GM12878 (cell line): Measurements from ENCODE around the gene ADAMTSL1. TPM values are rescaled to one million over a fixed set of nuclear protein-coding genes. Genes with fewer than 3 reads are reported as not detected.

Experiments
- ATAC-seq: fragments of 200-7000 bp; cut with Tn5 transposase; 3 replicates; pipeline ENCODE4 v1.9.1; 2020; ENCODE audit warnings: mild to moderate bottlenecking, moderate library complexity
- BruUV-seq: library from RNA; stranded (reverse); fragments of 400-500 nt; replicated peaks from 2 replicates; lab custom pipeline; 2021; lab: Mats Ljungman, UMichigan
- CTCF ChIA-PET: fragments of 300-600 bp; sonication (Branson Sonifier 250); formaldehyde crosslinking; extraction: SDS; loops from one replicate; lab custom pipeline; 2021; ENCODE audit warnings: inconsistent platforms; lab: Yijun Ruan, JAX
- POLR2A ChIA-PET: fragments of 350-600 bp; formaldehyde crosslinking; extraction: SDS; loops from one replicate; lab custom pipeline; 2021; ENCODE audit warnings: inconsistent platforms; lab: Charles Lee
- RAD21 ChIA-PET: fragments of 300-600 bp; sonication (Branson Sonifier 250); formaldehyde crosslinking; loops from one replicate; lab custom pipeline; 2023; ENCODE audit warnings: antibody characterized with exemption; ENCODE audit not compliant: unreplicated experiment; lab: Charles Lee
- SMC1A ChIA-PET: fragments of 300-600 bp; sonication (Branson Sonifier 250); formaldehyde crosslinking; loops from one replicate; lab custom pipeline; 2023; ENCODE audit not compliant: unreplicated experiment, uncharacterized antibody; lab: Charles Lee
- DNase-seq: peaks from one replicate; pipeline ENCODE4 v3.0.0-alpha.2; 2011; ENCODE audit warnings: low read depth, low spot score
- FAIRE-seq: peaks from 3 replicates; lab custom pipeline; 2011; peaks lifted over from hg19 to GRCh38; lab: Jason Lieb, UNC
- H2AFZ ChIP-seq: 2 replicates; pipeline ENCODE4 v1.6.0; 2011; ENCODE audit warnings: low read depth, low read length, control low read depth; ENCODE audit not compliant: control insufficient read depth
- H3K27ac ChIP-seq: 2 replicates; pipeline ENCODE4 v1.5.1; 2011; ENCODE audit warnings: control low read depth; ENCODE audit not compliant: control insufficient read depth, insufficient read depth
- H3K27me3 ChIP-seq, 2 experiments: replicated peaks in 1 of 2; 2 replicates each; pipeline versions ENCODE4 v1.6.0 to v1.6.1; 2011; ENCODE audit warnings: low read length in 1 of 2; ENCODE audit not compliant: control insufficient read depth in 2 of 2, insufficient read depth in 2 of 2
- H3K36me3 ChIP-seq, 2 experiments: 2 replicates each; pipeline ENCODE4 v1.5.1; 2011; ENCODE audit warnings: low read length in 1 of 2; ENCODE audit not compliant: control insufficient read depth in 2 of 2, insufficient read depth in 2 of 2
- H3K4me1 ChIP-seq: 2 replicates; pipeline ENCODE4 v1.6.1; 2011; ENCODE audit warnings: mild to moderate bottlenecking, low read length, moderate library complexity, mixed read lengths; ENCODE audit not compliant: control insufficient read depth, insufficient read depth
- H3K4me2 ChIP-seq: 2 replicates; pipeline ENCODE4 v1.6.0; 2011; ENCODE audit warnings: control low read depth; ENCODE audit not compliant: control insufficient read depth, insufficient read depth
- H3K4me3 ChIP-seq: fragments of 200-600 bp; sonication (generic); 2 replicates; pipeline ENCODE4 v1.5.1; 2016
- H3K79me2 ChIP-seq: 2 replicates; pipeline ENCODE4 v1.6.0; 2011; ENCODE audit warnings: low read length; ENCODE audit not compliant: control insufficient read depth, insufficient read depth
- H3K9ac ChIP-seq: 2 replicates; pipeline ENCODE4 v1.8.0; 2011; ENCODE audit warnings: low read length, control low read depth, mixed read lengths; ENCODE audit not compliant: control insufficient read depth, insufficient read depth
- H3K9me3 ChIP-seq: replicated peaks from 3 replicates; pipeline ENCODE4 v1.5.1; 2011; ENCODE audit warnings: mild to moderate bottlenecking, low read length; ENCODE audit not compliant: control insufficient read depth, insufficient read depth
- H4K20me1 ChIP-seq: 2 replicates; pipeline ENCODE4 v1.6.0; 2011; ENCODE audit not compliant: control insufficient read depth, insufficient read depth
- ASH2L ChIP-seq: fragments of 300-600, 200-600 bp; sonication (generic); IDR thresholded peaks from 2 replicates; pipeline ENCODE4 v1.6.1; 2017; ENCODE audit warnings: low read depth, mild to moderate bottlenecking, borderline replicate concordance
- BCL11A ChIP-seq: IDR thresholded peaks from 2 replicates; pipeline ENCODE4 v1.6.1; 2011; ENCODE audit warnings: low read depth, low read length
- CBX3 ChIP-seq: fragments of 200-600 bp; sonication (generic); IDR thresholded peaks from 2 replicates; pipeline ENCODE4 v1.6.1; 2016; ENCODE audit warnings: low read depth, borderline replicate concordance
- CEBPZ ChIP-seq: fragments of 150-350 bp; IDR thresholded peaks from 2 replicates; pipeline ENCODE4 v1.6.1; 2016; ENCODE audit warnings: low read depth, low read length
- CHD4 ChIP-seq: fragments of 200-600 bp; sonication (generic); IDR thresholded peaks from 2 replicates; pipeline ENCODE4 v1.6.1; 2016; ENCODE audit warnings: mild to moderate bottlenecking
- CREB1 ChIP-seq: IDR thresholded peaks from 2 replicates; pipeline ENCODE4 v1.6.1; 2012; ENCODE audit warnings: low read depth, mild to moderate bottlenecking, inconsistent platforms
- CTCF ChIP-seq, 3 experiments: IDR thresholded peaks in 2 of 3; conservative IDR thresholded peaks in 1 of 3; 2 replicates each; pipeline ENCODE4 v1.5.1; 2011; ENCODE audit warnings: low read depth in 3 of 3, low read length in 3 of 3, mild to moderate bottlenecking in 3 of 3, control low read depth in 2 of 3, moderate library complexity in 2 of 3, inconsistent platforms in 1 of 3, mixed read lengths in 1 of 3; ENCODE audit not compliant: control insufficient read depth in 2 of 3, insufficient read depth in 1 of 3; ENCODE audit errors: extremely low read depth in 1 of 3
- EP300 ChIP-seq, 2 experiments: fragments of 150-350 bp in 1 of 2; IDR thresholded peaks; 2 replicates each; pipeline ENCODE4 v1.6.1; 2011 to 2012; ENCODE audit warnings: low read depth in 2 of 2, low read length in 2 of 2, borderline replicate concordance in 1 of 2, improper control_type of control experiment in 1 of 2, inconsistent platforms in 1 of 2; ENCODE audit not compliant: control insufficient read depth in 1 of 2
- IKZF1 ChIP-seq: fragments of 450-650 bp; conservative IDR thresholded peaks from 2 replicates; pipeline ENCODE4 v1.6.1; 2017; ENCODE audit warnings: antibody characterized with exemption, mild to moderate bottlenecking
- NBN ChIP-seq: fragments of 450-650 bp; IDR thresholded peaks from 2 replicates; pipeline ENCODE4 v1.6.1; 2016
- NFXL1 ChIP-seq: fragments of 450-650 bp; IDR thresholded peaks from 2 replicates; pipeline ENCODE4 v1.6.1; 2017; ENCODE audit warnings: antibody characterized with exemption, mild to moderate bottlenecking, borderline replicate concordance
- POLR2AphosphoS2 ChIP-seq: IDR thresholded peaks from 2 replicates; pipeline ENCODE4 v1.6.1; 2011; ENCODE audit warnings: low read depth, mild to moderate bottlenecking, low read length, improper control_type of control experiment, moderate library complexity
- SMAD5 ChIP-seq: IDR thresholded peaks from 2 replicates; pipeline ENCODE4 v1.6.1; 2016; ENCODE audit warnings: antibody characterized with exemption, low read depth
- SMARCA5 ChIP-seq: fragments of 450-650 bp; IDR thresholded peaks from 2 replicates; pipeline ENCODE4 v1.6.1; 2017; ENCODE audit warnings: mild to moderate bottlenecking
- SUZ12 ChIP-seq: fragments of 200-600 bp; sonication (generic); IDR thresholded peaks from one replicate; pipeline ENCODE4 v1.6.1; 2018; ENCODE audit warnings: antibody characterized with exemption, mild to moderate bottlenecking; ENCODE audit not compliant: unreplicated experiment
- ZNF687 ChIP-seq: fragments of 450-650 bp; IDR thresholded peaks from 2 replicates; pipeline ENCODE4 v1.6.1; 2017; ENCODE audit warnings: mild to moderate bottlenecking, moderate library complexity
- WGBS: methylation state at CpG from one replicate; pipeline ENCODE4 v1.1.6; 2016; ENCODE audit warnings: low lambda C conversion rate; ENCODE audit not compliant: insufficient replicate concordance, insufficient coverage; ENCODE audit errors: missing lambda C conversion rate; 5-methylcytosine and 5-hydroxymethylcytosine counted together
- in situ Hi-C: fragments of 300-500 bp; cut with MboI; formaldehyde crosslinking; loops from 9 replicates; pipeline ENCODE4 v1.14.3; 2018; ENCODE audit warnings: mixed read lengths
- intact Hi-C: fragments of 100-400 bp; cut with micrococcal nuclease; formaldehyde crosslinking; loops from one replicate; pipeline ENCODE4 v1.14.2; 2022; ENCODE audit not compliant: unreplicated experiment
- polyA plus RNA-seq, 11 experiments: library from polyadenylated mRNA; depleted of rRNA in 4 of 11; unstranded in 6 of 11; stranded (reverse) in 5 of 11; fragments of >200 nt; fragmentation: Nextera tagmentation in 4 of 11; fragmentation: Illumina TruSeq in 1 of 11; extraction: Ambion mirVana in 4 of 11; extraction: Trizol in 1 of 11; gene quantifications; 1 replicate in 1 of 11; 2 replicates in 10 of 11; pipeline versions ENCODE4 v1.2.1 to v1.2.3, GENCODE V29; 2011 to 2016; ENCODE audit warnings: inconsistent platforms in 2 of 11, missing spikeins in 2 of 11, low read depth in 1 of 11
- total RNA-seq, 4 experiments: library from RNA; depleted of rRNA in 3 of 4; stranded (reverse); fragments of >200 nt in 3 of 4; fragmentation: Illumina TruSeq in 1 of 4; extraction: Trizol in 1 of 4; gene quantifications; 2 replicates each; pipeline versions ENCODE4 v1.2.1 to v1.2.3, GENCODE V29; 2013 to 2021

Gene ADAMTSL1
- total and polyA plus RNA-seq, 10 of the 15 experiments (the other 5 are each of a cell fraction or from before 2014, with no cell fraction given), result 0.01 to 0.10 (median 0.07) TPM; not detected in 6

GRCh38 chr9:18499980-18500379, 26.0 kb downstream of the ADAMTSL1 start:
- Histone ChIP-seq H3K36me3 (no peaks in the 10 kb centered on the region), H3K27me3 (no peaks in the 10 kb centered on the region), H2AFZ (no peak overlapping the region), H4K20me1 (no peaks in the 10 kb centered on the region), H3K79me2 (no peaks in the 10 kb centered on the region), H3K27ac (no peak overlapping the region), H3K4me2 (no peak overlapping the region), H3K9ac (no peak overlapping the region), H3K4me1 (no peaks in the 10 kb centered on the region), H3K4me3 (no peak overlapping the region), H3K9me3 (no peaks in the 10 kb centered on the region)
- ChIA-PET SMC1A (interaction anchor here (1.2 kb wide), 1 partner anchor 10 kb away, joined by 5 read pairs; no protein-coding TSS in a partner anchor), POLR2A (no interaction called here), CTCF (interaction anchor here (1.0 to 1.6 kb wide), 3 partner anchors 23 to 245 kb away, joined by 3 to 4 read pairs (median 3); no protein-coding TSS in a partner anchor), RAD21 (no interaction called here)
- 0% methylated on average over 1 of the region's 1 CpG for WGBS
- ATAC-seq, result no peak
- no peak for FAIRE-seq
- BruUV-seq, result no TSS peak
- in situ Hi-C loops, result no loop called here
- no peak for DNase-seq
- intact Hi-C loops, result no loop called here
- no peak for TF ChIP-seq NBN
- TF ChIP-seq SMAD5, result no peak
- no peak for TF ChIP-seq CBX3
- TF ChIP-seq NFXL1, result no peak
- TF ChIP-seq BCL11A, result no peak
- no peak for TF ChIP-seq CTCF (IDR thresholded peaks at IDR 0.05 in 2 of 3, conservative IDR thresholded peaks at IDR 0.05 in 1 of 3; ENCODE audit: control insufficient read depth in 2 of 3, extremely low read depth in 1 of 3, insufficient read depth in 1 of 3, low read depth in 3 of 3, low read length in 3 of 3)
- no peak for TF ChIP-seq CREB1
- no peak for TF ChIP-seq ASH2L
- no peak for TF ChIP-seq SMARCA5
- no peak for TF ChIP-seq IKZF1
- no peak for TF ChIP-seq POLR2AphosphoS2
- TF ChIP-seq ZNF687, result no peak
- no peak for TF ChIP-seq SUZ12
- TF ChIP-seq CHD4, result no peak
- TF ChIP-seq EP300 (IDR thresholded peaks at IDR 0.05; ENCODE audit: borderline replicate concordance in 1 of 2, control insufficient read depth in 1 of 2, low read depth in 2 of 2, low read length in 2 of 2), result no peak
- TF ChIP-seq CEBPZ, result no peak
